GM21717 (cell line): ENCODE results near the gene ITGB5.

ENCODE experiments used
- ATAC-seq: cut with Tn5 transposase; IDR thresholded peaks from one replicate; pipeline ENCODE4 v1.9.1; 2021; ENCODE audit warnings: mild to moderate bottlenecking, moderate library complexity; ENCODE audit not compliant: unreplicated experiment

The ITGB5 gene

DNA sequence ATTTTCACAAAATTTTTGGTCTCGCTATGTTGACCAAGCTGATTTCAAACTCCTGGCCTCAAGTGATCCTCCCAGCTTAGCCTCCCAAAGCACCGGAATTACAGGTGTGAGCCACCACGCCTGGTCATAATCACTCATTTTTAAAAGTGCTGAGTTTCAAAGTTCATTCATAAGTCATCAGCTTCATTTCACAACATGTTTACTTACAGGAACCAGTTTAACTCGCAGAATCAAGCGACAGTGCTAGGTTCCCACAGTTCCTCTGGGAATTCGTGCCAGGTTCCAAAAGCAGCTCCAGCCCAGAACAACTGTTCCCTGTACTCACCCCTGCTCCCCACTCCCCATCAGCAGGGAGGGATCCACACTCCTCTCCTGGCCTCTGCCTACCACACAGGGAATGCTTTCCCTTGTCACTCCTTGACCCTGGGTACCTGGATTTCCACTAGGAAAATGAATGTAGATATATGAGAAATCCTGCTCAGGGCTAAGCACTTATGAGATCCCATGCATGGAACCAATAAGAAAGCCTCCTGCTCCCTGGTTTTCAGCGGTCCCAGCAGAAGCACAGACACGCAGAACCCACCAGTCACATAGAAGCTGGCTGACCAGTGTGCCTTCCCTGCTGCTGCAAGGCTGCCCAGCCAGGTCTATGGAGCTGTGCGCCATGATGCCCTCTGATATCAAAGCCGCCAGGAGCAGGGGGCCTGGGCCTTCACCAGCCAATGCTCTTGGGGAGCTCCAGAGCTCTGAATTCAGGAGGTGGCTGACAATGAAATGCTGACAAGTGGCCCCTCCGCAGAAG, 72.3 kb downstream of the ITGB5 start:
- ATAC-seq = no peak

DNA sequence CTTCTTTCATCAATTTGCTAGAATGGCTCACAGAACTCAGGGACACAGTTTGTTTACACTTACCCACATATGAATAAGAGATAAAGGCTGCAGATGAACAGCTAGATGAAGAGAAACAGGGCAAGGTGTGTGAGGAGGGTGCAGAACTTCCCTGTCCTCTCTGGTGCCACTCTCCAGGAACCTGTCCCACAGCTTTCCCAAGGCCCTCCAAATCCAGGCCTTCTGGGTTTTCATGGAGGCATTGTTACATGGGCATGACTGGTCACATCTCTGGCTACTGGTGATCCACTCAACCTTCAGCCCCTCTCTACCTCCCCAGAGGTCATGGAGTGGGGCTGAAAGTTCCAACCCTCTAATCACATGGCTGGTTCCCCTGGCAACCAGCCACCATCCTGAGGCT, 73.6 kb downstream of the ITGB5 start:
- ATAC-seq = no peak

DNA sequence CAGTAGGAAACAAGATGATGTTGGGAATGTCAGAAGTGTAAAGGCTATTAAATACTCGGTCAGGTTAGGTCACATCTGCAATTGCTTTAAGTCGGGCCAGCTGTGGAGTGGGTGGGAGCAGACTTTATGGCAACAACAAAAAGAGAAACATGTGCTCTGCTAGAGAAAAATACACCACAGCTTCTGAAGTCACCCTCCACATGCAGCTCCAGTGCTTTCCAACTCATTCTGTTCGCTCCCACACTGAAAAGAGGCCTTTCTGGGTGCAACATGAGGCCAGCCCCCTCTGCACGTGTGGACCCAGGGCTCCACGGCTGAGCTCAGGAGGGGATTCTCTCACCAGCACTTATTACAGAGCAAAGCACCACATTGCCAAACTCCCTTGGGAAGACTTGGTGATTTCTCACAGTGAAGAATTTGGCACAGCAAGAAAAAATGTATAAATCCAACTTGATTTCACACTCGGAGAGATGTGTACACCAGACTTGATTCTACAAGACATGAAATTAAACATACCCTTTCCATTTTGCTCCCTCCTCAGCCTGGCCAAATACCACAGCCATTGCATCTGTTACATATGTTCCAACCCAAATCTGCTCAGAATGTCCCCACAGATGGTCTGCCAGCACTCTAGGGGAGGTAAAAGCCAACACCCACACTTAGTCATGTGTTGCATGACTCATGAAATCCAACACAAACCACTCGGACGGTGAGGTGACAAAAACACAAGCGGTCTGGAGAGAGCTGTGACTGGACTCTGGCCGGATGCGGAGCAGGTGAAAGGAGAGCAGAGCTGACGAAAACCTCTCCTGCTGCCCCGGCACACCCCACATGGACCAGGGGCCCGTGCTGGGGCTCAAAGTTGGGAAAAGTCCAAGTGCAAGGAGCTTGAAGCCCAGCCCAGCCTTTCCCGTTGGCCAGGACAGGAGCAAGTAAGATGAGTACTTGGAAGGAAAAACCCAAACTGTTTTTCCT, 74.6 kb downstream of the ITGB5 start:
- no peak for ATAC-seq

DNA sequence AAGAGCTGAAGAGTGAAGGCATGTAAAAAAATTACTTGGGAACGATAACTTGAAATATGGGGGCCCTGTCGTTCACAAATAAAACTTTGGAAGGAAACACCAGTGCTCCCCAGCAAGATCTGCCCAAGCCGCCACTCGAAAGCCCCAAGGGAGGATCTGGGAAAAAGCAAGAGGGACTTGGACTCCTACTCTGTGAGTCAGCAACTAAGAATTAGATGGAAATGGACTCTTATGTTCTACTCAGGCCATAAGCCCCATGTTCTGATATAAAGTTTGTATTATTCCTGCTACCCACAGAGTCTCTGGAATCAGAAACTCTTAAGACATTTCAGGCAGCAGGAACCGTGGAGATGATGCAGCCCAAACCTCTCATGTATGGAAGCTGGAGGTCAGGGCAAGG, 75.7 kb downstream of the ITGB5 start:
- no peak for ATAC-seq

DNA sequence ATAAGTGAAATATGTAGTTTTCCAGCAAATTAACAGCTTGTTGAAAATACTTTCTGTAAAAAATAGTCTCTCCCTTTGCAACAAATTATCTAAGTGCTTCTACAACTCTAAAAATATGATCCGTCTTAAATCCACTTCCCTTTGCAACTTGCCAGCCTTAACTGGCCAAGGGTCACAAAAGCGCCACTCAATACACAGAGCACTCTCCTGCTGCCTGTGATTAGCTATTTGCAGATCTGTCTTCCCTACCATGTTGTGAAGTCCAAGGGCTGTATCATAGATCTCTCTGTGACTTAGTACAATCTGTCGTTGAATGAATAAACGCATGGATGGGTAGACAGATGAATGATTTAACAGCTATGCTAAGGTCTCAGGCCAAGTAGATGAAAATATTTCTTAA, 76.2 kb downstream of the ITGB5 start:
- no peak for ATAC-seq

DNA sequence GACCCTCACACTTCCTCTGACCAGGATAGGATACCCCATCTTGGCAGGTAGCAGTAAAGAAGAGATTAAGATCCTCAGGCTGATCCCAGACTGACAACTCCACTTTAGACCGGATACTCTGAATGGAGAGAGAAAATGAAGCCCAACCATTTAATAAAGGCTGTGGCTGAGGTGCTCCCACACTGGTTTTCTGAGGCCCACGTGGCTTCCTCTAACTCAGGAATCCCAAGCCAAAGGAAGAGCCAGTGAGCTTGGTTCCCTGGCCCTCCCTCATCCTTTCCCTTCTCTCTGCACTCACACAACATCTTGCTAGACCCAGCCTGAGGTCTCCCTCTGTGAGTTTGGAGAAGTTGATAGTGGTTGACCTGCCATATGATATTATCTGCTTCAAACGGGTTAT, 78.1 kb downstream of the ITGB5 start:
- ATAC-seq = no peak

DNA sequence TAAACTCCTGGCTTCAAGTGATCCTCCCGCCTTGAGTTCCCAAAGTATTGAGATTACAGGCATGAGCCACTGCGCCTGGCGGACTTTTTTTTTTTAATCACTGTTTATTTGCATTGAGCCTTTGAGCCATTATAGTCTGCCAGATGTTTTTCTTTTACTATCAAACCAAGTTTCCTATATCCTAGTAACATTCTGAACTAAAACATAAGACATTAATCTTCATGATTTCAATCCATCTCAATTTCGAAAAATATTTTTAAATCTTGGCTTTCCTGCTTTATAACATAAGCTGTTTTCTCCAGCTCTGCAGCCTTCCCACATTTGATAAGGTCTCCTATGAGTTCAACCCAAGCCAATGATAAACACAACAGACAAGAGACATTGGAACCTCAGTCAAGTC, 81.5 kb downstream of the ITGB5 start:
- ATAC-seq = no peak

DNA sequence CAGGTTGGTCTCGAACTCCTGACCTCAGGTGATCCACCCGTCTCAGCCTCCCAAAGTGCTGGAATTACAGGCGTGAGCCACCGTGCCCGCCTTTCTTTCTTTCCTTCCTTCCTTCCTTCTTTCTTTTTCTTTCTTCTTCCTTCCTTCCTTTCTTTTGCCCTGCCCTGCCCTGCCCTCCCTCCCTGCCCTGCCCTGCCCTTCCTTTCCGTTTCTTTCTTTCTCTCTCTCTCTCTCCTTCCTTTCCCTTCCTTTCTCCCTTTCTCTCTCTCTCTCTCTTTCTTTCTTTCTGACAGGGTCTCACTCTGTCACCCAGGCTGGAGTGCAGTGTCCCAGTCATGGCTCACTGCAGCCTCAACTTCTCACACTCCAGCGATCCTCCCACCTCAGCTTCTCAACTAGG, 82.3 kb downstream of the ITGB5 start:
- no peak for ATAC-seq

DNA sequence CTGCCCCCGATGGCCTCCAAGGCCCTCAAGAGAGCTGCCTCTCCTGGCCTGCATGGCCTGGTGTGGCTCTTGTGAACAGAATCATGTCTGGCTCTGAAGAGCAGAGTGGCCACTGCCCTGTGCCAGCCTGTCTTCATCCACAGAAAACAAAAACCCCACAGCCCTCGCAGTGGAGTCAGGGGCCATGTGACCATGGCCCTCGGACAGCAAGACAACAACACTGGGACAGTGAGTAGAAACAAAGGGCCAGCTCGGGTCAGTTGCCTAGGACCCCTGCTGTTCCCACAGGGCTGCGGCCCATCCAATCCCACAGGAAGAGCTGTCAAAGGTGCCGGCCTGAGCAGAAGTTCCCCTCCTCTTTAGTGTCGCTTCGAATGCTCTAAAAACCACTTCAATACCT, 84.5 kb downstream of the ITGB5 start:
- no peak for ATAC-seq

DNA sequence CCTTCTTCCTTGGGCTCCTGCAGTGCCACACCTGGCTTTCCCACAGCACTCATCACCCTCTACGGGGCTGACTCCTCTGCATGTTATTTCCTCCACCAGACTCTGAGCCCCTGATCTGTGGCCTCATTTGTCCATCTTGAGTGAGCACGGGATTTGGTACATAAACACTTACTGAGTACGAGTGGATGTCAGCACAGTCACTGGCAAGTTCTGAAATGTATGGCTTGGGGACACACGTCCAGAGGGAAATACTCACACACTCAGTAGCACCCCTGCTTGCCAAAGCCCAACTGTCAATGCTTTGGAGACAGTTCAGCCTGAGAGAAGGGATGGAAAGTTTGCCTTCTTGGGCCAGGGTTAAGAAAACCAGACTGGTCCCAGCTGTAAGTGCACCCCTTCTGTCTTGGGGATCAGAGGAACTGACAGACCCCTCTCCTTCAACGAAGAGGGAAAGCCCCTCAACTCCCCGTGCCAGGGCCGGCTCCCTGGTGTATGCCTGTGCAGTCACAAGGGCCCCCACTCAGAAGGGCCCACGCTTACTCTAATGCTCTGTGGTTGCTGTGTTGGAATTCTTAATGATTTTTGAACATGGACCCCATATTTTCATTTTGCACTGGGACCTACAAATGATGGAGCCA, 85.0 kb downstream of the ITGB5 start:
- ATAC-seq = no peak

DNA sequence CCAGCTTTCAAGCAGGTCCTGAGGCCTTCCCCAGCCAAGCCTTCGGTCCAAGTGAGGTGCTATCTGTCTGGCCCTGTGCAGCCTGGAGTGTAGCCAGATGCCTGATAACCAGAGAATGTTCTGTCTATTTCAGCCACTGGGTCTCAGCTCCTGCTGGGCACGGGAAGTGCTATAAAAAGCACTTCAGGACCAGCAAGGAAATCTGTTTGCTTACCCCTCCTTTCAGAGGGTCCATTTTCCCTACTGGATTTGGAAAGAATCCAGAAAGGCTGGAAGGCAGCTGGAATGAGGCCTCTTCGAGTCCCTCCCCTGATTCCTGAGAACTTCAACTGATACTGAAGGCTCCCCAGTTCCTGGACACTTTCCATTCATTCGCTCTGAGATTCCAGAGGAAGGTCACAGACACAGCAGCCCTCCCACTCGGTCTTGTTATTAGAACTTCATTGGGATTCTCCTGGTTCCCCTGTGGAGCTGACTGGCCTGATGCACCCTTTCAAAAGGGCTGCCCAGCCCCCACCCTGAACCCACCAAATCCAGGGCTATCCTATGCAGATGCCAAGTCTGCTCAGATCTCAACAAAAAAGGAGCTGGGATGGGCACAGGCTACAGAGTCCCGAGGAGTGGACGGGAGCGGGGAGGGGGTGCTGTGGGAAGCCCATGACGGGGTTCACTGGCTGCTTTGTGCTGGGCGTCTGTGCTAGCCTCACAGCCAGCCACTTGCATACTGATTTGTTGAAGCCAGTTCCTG, 86.5 kb downstream of the ITGB5 start:
- no peak for ATAC-seq

DNA sequence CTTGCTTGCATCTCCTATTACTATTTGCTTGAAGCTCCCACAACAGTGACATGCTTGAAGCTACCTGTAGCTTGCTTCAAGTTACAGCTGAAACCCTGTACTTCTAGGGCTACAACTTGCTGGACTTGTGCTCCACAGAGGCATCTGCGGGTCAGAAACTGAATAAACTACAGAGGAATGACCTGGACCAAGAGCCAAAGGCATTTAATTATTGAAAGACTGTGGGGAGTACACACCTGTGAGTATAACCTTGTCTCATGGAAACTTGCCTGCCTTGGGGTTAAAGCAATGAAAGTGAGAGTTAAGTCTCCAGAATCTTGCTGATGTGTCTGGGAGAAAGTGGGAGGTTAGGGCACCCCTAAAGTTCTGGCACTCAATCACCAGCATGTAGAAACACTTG, 87.1 kb downstream of the ITGB5 start:
- no peak for ATAC-seq

DNA sequence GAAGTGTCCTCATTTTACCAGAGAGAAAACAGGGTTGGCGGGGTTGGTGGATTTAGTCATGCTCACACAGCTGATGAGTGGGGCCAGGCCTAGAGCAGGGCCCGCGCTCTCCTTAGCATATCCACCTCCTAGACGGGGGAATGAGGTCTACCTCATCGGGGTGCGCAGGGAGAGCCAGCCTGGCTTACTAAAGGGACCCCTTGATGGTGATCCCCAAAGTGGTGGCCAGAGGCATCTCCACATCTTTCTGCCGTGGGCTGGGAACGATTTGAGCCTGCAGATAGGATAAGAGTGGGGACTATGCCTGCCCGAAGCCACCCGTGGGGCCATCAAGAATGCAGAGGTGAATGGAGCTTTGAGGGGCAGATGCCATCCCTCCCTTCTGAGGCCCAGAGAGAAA, 87.5 kb downstream of the ITGB5 start:
- no peak for ATAC-seq

DNA sequence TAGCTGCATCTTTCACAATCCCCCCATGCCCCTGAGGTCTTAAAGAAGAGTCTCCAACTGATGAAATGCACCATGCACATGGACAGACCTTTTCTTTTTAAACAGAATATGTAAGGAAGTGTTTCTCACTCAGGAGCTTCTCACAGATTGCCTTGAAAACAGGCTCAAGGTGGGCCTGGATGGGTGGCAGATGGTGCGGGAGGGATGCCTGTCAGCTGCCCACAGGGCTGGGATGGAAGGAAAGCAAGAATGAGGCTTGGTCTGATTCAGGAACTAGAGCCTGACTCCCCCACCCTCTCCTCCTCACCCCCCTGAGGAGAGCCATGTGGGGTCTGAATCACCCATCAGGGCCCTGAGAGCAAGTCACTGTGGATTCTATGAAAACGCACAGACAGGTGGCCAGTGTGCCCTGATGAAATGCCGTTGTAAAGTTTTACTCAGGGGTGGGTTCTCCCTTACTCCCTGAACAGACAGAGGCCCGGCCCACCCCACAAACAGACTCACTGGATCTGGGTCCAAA, 89.7 kb downstream of the ITGB5 start:
- ATAC-seq = no peak

DNA sequence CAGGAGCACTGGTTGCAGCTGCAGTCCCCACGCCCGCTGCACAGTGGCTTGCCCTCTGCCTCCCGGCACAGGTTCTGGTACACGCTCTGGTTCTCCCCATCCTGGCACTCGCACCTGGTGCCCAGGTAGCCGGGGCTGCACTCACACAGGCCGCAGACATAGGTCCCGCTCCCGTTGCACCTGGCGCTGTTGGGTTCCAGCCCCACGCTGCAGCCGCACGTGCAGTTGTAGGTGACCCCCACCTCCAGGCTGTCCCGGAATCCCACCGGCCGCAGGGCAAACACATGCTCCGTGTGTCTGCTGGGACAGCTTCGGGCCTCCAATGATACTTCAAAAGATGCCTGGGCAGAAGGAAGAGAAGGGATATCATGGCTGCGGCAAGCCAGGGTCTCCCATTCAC, 90.7 kb downstream of the ITGB5 start:
- no peak for ATAC-seq

DNA sequence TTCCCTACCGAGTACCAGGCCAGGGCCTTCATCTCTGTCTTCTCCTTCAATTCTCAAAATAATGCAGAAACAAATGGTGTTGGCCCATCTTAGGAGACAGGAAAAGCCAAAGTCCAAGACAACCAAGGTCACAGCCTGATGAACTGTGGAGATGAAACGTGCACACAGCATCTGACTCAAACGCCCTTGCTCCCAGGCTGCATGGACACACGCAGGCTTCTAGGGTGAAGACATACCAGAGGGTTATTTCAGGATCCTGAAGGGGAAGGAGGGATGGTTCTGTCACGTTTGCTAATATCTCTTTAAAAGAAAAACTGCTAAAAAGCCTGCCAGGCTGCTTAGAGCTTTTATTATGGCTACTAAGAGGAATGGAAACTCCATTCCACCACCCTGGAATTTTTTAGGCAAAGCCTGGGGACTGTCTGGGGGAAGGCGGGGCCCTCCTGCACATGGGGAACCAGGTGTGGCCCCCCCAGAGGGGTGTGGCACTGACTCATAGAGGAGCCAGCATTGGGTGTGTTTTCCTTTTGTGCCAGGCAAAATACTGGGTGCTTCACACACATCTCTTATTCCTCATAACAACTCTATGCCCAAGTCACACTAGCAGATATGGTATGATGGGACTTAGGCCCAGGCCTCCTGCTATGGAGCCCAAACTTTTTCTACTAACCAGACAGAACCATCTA, 94.0 kb downstream of the ITGB5 start:
- ATAC-seq = no peak

DNA sequence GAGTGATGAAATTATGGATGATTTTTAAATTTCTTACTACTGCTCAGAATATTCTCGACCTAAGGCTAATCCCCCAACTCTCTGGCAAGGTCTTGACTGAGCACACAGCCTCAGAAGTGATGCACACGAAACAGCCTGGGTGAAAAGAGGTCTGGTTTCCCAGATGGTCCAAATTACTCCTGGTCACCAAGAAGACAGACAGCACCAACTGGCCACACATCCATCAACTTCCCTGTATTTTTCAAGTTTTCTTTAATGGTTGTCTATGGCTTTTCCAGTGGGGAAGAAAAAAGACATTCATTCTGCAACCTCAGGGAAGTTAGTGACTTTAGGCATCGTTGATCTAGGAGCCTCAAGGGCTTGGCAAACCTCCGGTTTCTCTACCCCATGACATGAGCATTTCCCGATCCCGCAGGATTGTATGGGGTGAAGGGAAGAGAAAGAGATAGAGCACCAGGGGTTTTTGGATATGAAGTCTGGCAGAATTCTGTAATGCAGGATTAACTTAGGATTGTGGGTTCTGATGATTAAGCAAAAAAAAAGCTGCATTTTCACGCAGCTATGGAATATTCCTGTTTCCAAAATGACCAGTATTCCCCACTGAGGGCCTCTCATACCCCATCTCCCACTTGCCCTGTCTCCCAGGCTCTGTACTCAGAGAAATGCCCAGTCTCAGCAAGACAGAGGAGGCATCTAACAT, 94.7 kb downstream of the ITGB5 start:
- no peak for ATAC-seq

DNA sequence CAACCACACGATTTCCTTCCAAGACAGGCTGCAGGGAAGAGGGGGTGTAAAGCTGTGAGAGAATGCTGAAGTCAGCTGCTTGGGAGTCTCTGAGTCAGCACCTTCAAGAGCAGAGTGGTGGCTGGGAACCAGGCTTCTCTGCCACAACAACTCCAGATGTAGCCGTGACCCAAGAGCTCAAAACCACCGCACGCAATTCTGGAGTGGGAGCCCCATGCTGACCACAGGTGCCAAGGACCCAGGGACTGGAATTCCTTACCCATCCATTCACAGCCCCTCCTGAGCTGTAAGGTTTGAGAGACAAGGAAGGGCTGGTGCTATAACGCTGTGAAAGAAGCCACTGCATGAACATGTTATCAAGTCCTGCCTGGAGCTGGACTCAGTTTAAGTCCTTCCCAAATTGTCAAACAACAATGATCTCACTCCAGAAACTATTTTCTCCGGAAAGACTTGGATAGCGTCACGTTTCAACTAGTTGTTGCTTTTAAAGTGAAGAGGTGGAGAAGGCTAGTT, 95.5 kb downstream of the ITGB5 start:
- ATAC-seq = no peak

DNA sequence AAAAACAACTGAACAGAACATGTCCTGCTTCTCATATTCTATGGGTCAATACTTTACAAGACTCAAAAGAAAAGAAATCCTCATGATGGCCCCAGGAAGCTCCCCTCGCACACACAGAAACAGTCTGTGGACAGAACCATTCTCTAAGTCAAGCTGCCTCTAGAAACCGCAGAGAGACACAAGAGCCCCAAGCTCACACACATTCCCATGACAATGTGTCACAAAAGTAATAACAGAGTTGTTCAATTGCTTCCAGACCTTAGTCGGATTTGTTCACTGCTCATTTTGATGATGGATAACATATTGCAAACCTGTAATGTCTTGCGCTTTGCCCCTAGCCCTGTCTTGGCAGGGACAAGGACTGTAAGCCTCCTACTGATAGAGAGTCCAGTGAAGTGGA, 96.0 kb downstream of the ITGB5 start:
- ATAC-seq = no peak
